ENCODE data around the gene ZNF544. TPM values are rescaled to one million over a fixed set of nuclear protein-coding genes. Genes with fewer than 3 reads are reported as not detected.
"Not testable (repeated sequence)": the region's sequence is repeated elsewhere in the genome, so short reads cannot be mapped to it uniquely, and the experiment has no call there.

The ZNF544 gene
- total RNA-seq, 2 donors from 2014 or later: 43.4 to 44.6 TPM

- H3K9me3 Mint-ChIP-seq: no peaks in the 10 kb centered on the region
- ATAC-seq (replicated peaks): no peak
- H3K4me1 Mint-ChIP-seq: peaks cover 22% of the 10 kb centered on the region
- peak overlapping the region; percentile 91 for H3K4me3 Mint-ChIP-seq
- peak overlapping the region; percentile 96 for H3K27ac Mint-ChIP-seq
- H3K36me3 Mint-ChIP-seq (ENCODE audit: low read depth): peaks cover 66% of the 10 kb centered on the region
- H3K27me3 Mint-ChIP-seq: no peaks in the 10 kb centered on the region
These were observed 77.2 kb downstream of the ZNF544 start for GRCh38 chr19:58305932-58306323.

- Mint-ChIP-seq H3K9me3 (no peaks in the 10 kb centered on the region), H3K27me3 (no peaks in the 10 kb centered on the region), H3K4me3 (peak overlapping the region; percentile 19), H3K4me1 (peaks cover 22% of the 10 kb centered on the region), H3K36me3 (ENCODE audit: low read depth) (peaks cover 80% of the 10 kb centered on the region), H3K27ac (no peak overlapping the region)
- no peak for ATAC-seq (replicated peaks)
These were observed 79.0 kb downstream of the ZNF544 start for GRCh38 chr19:58307736-58308135.

DNA sequence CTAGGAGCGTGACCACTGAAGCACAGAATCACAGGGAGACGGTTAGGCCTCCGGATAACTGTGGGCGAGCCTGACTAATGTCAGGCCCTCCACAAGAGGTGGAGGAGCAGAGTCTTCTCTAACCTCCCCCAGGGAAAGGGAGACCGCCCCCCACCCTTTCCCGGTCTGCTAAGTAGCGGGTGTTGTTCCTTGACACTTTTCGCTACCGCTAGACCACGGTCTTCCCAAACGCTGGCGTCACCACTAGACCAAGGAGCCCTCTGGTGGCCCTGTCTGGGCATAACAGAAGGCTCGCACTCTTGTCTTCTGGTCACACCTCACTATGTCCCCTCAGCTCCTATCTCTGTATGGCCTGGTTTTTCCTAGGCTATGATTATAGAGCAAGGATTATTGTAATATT, 82.0 kb downstream of the ZNF544 start:
- not testable (repeated sequence) for H3K4me3 Mint-ChIP-seq; H3K9me3 Mint-ChIP-seq; H3K27me3 Mint-ChIP-seq; H3K27ac Mint-ChIP-seq; ATAC-seq (replicated peaks)
- H3K36me3 Mint-ChIP-seq (ENCODE audit: low read depth): peaks cover 99% of the 10 kb centered on the region
- peaks cover 22% of the 10 kb centered on the region for H3K4me1 Mint-ChIP-seq

- no peaks in the 10 kb centered on the region for H3K27me3 Mint-ChIP-seq
- peaks cover 99% of the 10 kb centered on the region for H3K36me3 Mint-ChIP-seq (ENCODE audit: low read depth)
- peaks cover 15% of the 10 kb centered on the region for H3K4me1 Mint-ChIP-seq
- no peak overlapping the region for H3K27ac Mint-ChIP-seq
- ATAC-seq (replicated peaks): no peak
- no peaks in the 10 kb centered on the region for H3K9me3 Mint-ChIP-seq
- no peak overlapping the region for H3K4me3 Mint-ChIP-seq
These were observed 82.7 kb downstream of the ZNF544 start for GRCh38 chr19:58311345-58311865.

Other genes starting within 250 kb of the ZNF544 start
- gene ZNF606, start 226.1 kb upstream of the ZNF544 start, total RNA-seq: 1 to 10 TPM; 4.4 to 5.1 TPM
- gene ZSCAN1, start 194.9 kb upstream of the ZNF544 start, total RNA-seq: not detected
- under 1 TPM in 1 of 2 donors, not detected in 1; 0.34 TPM for gene ZNF135, start 169.6 kb upstream of the ZNF544 start, total RNA-seq
- 10 to 100 TPM; 15.9 to 20.1 TPM for gene ZSCAN18, start 130.7 kb upstream of the ZNF544 start, total RNA-seq
- 1 to 10 TPM; 3.8 to 7.0 TPM for gene ZNF329, start 78.1 kb upstream of the ZNF544 start, total RNA-seq
- 10 to 100 TPM; 18.5 to 29.1 TPM for gene ZNF274, start 45.9 kb upstream of the ZNF544 start, total RNA-seq
- 1 to 10 TPM; 3.7 to 4.6 TPM for gene ZNF8, start 50.0 kb downstream of the ZNF544 start, total RNA-seq
- gene ERVK3-1, start 76.5 kb downstream of the ZNF544 start, total RNA-seq: 10 to 100 TPM; 38.5 to 57.8 TPM
- gene ZSCAN22, start 98.1 kb downstream of the ZNF544 start, total RNA-seq: 1 to 10 TPM; 4.3 to 6.1 TPM
- gene A1BG, start 124.6 kb downstream of the ZNF544 start, total RNA-seq: 10 to 100 TPM; 12.4 to 15.4 TPM
- 1 to 10 TPM; 1.7 to 1.8 TPM for gene ZNF497, start 133.8 kb downstream of the ZNF544 start, total RNA-seq
- gene ZNF837, start 152.1 kb downstream of the ZNF544 start, total RNA-seq: 1 to 10 TPM; 1.1 to 1.9 TPM
- gene RPS5, start 158.4 kb downstream of the ZNF544 start, total RNA-seq: 1,000 to 10,000 TPM; 1,376 to 1,435 TPM
- under 1 TPM in 1 of 2 donors, not detected in 1; 0.64 TPM for gene RNF225, start 166.7 kb downstream of the ZNF544 start, total RNA-seq
- 1 to 10 TPM; 9.0 to 9.8 TPM for gene ZNF584, start 179.7 kb downstream of the ZNF544 start, total RNA-seq
- gene ZNF132, start 211.2 kb downstream of the ZNF544 start, total RNA-seq: 1 to 10 TPM; 2.1 to 3.8 TPM
- gene ZNF324B, start 222.7 kb downstream of the ZNF544 start, total RNA-seq: 1 to 10 TPM; 8.8 to 8.9 TPM
- gene ZNF324, start 238.2 kb downstream of the ZNF544 start, total RNA-seq: 1 to 10 TPM; 7.3 to 7.6 TPM
- gene ZNF446, start 247.4 kb downstream of the ZNF544 start, total RNA-seq: 1 to 10 TPM; 5.8 to 6.2 TPM